HG02938 (cell line): ENCODE results near the gene ZNF311.
"Not testable (repeated sequence)": the region's sequence is repeated elsewhere in the genome, so short reads cannot be mapped to it uniquely, and the experiment has no call there.

Experiments
- ATAC-seq: cut with Tn5 transposase; IDR thresholded peaks from one replicate; pipeline ENCODE4 v1.9.1; 2021; ENCODE audit warnings: mild to moderate bottlenecking, moderate library complexity; ENCODE audit not compliant: unreplicated experiment

ZNF311 gene

DNA sequence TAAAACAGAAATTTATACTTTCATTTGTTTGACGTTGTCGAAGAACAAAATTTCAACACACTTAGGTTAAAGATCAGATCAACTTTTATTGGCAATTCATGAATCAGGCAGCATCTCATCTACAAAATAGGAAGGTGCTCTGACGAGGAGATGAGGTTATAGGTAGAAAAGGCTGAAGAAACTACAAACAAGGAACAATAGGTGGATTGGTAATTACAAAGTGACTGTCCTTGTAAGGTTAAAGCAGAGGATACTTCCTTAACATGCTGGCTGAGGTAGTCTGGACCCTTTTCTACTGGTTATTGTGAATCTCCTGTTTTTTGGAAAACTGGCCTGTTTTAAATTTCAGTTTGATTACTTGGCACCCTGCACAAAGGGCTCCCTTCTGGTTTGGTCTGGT is 48.8 kb downstream of the ZNF311 start:
- no peak for ATAC-seq

DNA sequence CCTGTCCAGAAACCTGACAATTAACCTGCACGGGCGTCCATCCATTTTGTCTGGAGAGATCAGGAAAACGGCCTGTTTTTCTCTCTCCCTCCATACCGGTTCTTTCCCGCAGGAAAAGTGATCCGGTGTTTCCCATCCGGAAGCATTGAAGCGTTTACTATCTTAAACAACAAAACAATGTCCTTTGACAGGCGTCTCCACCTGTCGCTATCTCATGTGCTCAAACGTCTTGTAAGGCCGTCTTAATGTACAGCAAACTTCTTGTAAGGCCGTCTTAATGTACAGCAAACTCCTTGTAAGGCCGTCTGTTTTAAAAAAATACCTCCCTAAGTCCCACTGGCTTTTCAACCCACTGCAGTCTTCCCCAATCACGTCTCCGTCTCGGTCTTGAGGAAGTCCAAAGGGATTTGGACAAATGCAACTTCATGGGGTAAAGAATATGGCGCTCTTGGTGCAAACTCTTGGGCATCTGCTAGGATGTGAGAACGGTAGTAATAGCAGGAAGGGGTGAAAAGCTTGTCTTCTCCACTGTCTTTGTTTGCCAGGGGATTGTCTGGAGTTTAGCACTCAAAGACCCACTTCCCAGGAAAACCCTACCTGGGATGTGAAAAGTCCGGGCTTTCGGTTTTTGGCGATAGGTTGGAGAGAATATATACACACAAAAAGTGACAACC is 51.4 kb downstream of the ZNF311 start:
- ATAC-seq: no peak

DNA sequence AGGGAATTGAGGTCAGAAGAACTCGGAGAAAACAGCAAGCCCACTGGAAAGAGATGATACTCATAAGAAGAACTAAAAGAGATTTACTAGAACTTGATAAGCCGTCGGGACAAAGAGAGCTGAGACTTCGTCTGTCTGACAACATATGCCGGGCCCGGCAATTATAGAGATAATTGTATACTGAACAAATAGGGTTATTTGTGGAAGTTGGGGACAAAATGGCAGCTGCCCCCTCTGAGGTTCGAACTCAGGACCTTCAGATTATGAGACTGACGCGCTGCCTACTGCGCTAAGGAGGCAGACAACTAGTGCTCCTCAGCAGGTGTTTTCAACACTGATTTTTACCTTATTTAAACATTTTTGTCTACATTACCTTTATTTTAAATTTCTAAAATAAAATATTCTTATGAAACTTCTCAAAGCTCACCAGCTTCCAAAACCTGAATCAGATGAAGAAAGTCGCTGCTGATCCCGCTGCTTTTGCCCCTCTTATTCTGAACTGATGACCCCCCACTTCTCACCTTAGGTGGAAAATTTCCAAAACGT is 52.0 kb downstream of the ZNF311 start:
- no peak for ATAC-seq

DNA sequence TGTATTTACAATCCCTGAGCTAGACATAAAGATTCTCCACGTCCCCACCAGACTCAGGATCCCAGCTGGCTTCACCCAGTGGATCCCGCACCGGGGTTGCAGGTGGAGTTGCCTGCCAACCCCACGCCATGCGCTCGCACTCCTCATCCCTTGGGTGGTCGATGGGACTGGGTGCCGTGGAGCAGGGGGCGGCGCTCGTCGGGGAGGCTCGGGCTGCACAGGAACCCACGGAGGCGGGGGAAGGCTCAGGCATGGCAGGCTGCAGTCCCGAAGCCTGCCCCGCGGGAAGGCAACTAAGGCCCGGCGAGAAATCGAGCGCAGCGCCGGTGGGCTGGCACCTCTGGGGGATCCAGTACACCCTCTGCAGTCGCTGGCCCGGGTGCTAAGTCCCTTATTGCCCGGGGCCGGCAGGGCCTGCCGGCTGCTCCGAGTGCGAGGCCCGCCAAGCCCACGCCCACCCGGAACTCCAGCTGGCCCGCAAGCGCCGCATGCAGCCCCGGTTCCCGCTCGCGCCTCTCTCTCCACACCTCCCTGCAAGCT is 55.4 kb downstream of the ZNF311 start:
- not testable (repeated sequence) for ATAC-seq

DNA sequence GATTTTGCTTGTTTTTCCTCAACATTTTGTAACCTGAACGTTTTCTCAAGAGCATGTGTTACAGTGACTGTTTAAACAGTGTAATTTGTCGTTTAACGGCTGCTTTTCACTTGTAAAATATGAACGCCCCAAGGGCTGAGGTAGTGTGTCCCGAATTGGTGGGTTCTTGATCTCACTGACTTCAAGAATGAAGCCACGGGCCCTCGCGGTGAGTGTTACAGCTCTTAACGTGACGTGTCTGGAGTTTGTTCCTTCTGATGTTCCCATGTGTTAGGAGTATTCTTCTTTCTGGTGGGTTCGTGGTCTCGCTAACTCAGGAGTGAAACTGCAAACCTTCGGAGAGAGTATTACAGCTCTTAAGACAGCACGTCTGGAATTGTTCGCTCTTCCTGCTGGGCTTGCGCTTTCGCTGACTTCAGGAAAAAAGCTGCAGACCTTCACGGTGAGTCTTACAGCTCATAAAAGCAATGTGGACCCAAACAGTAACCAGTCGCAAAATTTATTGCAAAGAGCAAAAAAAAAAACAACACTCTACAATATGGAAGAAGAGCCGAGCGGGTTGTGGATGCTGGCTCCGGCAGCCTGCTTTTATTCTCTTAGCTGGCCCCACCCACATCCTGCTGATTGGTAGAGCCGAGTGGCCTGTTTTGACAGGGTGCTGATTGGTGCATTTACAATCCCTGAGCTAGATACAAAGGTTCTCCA is 56.2 kb downstream of the ZNF311 start:
- no peak for ATAC-seq

DNA sequence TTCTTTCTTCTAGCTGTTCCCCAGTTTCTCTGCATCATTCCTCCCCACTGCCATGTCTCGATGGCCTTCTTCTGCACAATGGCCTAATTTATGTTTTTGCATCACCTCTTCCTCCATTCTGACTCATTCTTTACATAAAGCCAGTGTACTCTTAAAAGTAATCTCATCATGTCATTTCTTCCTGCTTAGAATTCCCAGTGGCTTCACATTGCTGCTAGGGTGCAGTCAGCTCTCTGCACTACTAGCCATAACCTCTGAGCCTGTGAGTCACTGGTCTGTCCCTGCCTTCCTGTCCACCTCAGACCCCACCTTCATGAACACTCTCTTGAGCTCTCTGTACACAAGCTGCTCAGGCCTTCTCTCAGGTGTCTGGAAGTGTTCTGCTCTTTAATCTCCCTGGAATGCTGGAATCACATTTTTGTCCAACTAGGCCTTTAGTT is 57.3 kb downstream of the ZNF311 start:
- no peak for ATAC-seq

DNA sequence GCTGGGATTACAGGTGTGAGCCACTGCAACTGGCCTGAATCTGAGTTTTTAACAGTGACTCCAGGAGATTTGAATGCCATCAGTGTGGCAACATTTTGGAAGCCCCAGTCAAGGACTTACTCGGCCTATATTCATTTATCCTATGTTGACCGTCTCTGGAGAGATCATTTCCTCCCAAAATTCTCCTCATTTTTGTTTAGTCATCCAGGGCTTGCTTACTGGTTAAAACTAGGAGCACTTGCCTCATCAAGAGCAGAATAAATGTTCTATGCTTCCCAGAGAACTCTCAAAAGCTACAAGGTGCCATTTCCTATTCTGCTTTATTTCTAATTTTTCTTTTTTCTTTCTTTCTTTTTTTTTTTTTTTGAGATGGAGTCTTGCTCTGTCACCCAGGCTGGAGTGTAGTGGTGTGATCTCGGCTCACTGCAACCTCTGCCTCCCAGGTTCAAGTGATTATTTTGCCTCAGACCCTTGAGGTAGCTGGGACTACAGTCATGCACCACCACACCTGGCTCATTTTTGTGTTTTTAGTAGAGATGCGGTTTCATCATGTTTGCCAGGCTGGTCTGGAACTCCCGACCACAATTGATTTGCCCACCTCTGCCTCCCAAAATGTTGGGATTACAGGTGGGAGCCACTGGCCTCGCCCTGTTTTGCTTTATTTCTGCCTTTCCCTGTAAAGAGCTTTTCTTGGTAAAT is 57.9 kb downstream of the ZNF311 start:
- no peak for ATAC-seq

DNA sequence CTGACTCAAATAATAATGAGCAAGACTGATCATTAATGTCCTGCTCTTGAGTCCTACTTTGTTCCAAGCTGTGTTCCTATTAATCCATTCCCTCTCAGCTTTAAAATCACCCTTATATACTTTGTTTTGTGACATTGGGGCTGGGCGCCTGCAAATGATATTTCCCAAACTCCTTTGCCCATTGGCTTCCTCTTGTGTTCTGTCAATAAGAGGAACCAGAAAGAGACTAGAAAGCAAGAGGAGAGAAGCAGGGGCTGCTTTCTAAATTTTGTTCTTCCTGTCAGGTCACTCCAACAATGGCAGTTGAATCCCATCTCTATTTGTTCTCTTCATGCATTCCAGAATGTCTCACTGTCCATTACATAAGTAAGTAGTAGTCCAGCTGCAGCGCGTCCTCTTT is 59.8 kb downstream of the ZNF311 start:
- ATAC-seq: no peak
